ENCODE results near the gene NCBP2L.
A peak's percentile ranks its signal among the peaks of the same experiment; 100 is the strongest.
"Not testable (repeated sequence)": the region's sequence is repeated elsewhere in the genome, so short reads cannot be mapped to it uniquely, and the experiment has no call there.

Gene NCBP2L

GRCh38 chrX:107753187-107753586 lies 24.3 kb upstream of the NCBP2L start:
- no peak for DNase-seq

DNA sequence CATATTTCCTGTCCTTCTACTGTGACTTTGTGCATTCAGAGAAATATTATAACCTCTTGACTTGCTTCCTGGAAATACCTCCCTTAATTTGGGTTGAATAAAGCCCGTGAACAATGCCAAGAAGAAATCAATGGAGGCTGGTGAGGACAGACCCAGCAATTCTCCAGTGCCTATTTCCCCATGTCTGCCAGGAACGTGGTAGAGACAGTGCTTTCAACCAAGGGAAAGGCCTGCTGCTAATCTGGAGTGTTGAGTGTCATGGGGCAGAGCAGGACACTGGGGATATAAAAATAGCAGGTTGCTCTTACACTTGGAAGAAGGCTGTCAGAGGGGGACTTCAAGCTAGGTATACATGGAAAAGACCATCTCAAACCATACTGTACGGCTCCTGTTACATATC lies 21.8 kb upstream of the NCBP2L start:
- no peak for DNase-seq

GRCh38 chrX:107758231-107758766 lies 19.2 kb upstream of the NCBP2L start:
- DNase-seq: no peak

- DNase-seq: no peak
Measured at GRCh38 chrX:107760304-107761077, 17.0 kb upstream of the NCBP2L start.

DNA sequence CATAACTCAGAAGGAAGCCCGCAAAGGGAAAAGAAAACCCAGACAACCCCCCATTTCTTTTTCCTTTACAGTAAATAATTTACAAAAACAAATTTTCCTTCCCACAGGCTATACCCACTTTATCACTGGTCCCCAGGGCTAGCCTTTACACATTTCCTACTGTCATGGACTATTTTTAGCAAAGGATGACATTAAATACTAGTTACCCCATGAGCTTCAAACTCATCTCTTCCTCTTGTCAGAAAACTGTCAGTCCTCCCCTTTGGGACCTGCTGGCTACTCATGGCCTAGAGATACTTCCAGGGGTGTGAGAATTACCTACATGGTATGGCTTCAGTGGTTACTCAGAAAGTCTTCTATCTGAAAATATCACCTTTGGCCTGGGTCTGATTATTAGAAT lies 13.9 kb upstream of the NCBP2L start:
- no peak for DNase-seq

DNA sequence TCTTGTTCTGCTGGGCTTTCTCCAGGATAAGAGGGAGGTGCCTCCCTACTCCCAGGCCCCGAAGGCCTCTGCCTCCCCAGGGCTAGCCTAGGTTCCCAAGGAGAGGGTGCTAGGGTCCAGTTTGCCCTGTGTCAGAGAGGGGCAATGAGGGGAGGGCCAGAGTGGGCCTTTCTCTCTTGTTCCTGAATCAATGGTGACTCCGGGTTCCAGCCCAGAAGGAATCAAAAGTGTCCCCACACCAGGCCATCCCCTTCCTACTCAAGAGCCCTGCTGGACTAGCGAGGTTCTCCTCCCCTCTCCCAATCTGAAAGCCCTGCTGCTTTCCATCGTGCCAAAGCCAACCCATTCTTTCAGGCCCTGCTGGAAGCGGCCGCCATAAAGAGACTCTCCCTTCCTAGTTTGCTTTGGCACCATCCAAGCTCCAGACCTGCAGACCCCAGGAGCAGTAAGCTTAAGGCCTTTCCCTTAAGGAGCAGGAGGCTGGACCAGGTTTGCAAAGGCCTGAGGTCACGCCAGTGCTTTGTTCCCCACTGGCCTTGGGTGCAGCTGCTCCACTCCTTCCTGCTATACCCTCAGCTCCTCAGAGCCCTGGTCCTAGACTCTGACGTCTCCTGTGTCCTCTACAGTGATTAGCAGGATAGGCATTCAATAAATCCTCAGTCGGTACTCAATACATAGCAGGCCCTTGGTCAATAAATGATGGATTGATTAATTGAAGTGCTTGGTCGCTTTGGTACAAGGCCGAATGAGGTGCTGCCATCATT lies 12.5 kb upstream of the NCBP2L start:
- DNase-seq: no peak

- DNase-seq: no peak
Measured at GRCh38 chrX:107766470-107767150, 10.9 kb upstream of the NCBP2L start.

GRCh38 chrX:107768051-107768450 lies 9.5 kb upstream of the NCBP2L start:
- DNase-seq: no peak

- no peak for DNase-seq
Measured at GRCh38 chrX:107769581-107770317, 7.8 kb upstream of the NCBP2L start.

DNA sequence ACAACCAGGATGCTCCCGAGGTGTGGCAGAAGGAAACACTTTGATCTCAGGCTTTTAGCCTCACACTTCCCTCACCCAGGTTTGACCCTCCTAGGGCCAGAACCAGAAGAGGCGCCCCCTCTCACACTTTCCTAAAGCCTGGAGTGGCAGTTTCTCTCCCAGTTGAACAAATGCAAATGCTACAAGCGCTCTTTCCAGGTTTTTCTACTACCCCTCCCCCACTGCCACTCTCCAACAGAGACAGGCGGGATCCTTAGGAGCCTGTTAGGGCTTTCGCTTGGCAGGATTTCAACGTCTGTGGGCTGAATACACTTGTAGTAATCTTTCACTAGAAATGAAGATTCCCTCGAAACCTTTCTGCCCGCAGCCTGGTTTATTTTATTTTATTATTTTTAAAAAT lies 4.3 kb upstream of the NCBP2L start:
- DNase-seq: no peak

GRCh38 chrX:107773906-107774435 lies 3.6 kb upstream of the NCBP2L start:
- no peak for DNase-seq

GRCh38 chrX:107775000-107775733 lies 2.4 kb upstream of the NCBP2L start:
- no peak for DNase-seq

- peak; percentile 37 for DNase-seq
Measured at GRCh38 chrX:107775734-107776511, 1.6 kb upstream of the NCBP2L start, which contains the start of gene TSC22D3. Gene TSC22D3, minus strand, starts transcription at chrX:107775787. Its CDS starts 368 bp downstream, at chrX:107775419.

GRCh38 chrX:107776649-107777535 lies 641 bp upstream of the NCBP2L start:
- DNase-seq: peak; percentile 85

DNA sequence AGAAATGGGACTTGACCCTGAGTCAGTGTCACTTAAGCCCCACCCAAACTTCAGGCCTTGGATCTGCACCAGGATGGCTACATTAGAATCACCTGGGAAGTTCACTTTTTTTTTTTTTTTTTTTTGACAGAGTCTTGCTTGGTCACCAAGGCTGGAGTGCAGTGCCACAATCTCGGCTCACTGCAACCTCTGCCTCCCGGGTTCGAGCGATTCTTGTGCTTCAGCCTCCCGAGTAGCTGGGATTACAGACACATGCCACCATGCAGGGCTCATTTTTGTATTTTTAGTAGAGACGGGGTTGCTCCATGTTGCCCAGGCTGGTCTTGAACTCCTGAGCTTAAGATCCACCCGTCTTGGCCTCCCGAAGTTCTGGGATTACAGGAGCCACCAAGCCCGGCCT lies 3.0 kb downstream of the NCBP2L start:
- no peak for DNase-seq

DNA sequence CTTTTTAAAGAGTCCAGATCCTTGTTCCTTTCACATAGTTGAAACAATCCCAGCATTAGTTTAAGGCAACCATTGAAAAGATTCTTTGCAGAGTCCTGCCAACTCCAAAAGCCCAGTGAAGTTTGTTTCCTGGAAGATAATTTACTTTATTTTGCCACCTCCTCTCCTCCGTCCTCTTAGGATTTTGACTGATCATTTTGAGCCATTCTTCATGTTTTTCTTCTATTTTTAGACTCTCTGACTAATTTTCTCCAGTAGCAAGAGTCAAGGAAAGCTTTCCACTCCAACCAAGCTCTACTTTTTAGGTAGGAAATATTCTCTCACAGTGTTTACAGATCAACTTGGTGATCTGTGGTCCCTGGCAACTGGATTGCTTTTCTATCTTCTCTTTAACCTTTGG lies 10.3 kb downstream of the NCBP2L start:
- no peak for DNase-seq

GRCh38 chrX:107804427-107804826 lies 26.9 kb downstream of the NCBP2L start:
- no peak for DNase-seq

DNA sequence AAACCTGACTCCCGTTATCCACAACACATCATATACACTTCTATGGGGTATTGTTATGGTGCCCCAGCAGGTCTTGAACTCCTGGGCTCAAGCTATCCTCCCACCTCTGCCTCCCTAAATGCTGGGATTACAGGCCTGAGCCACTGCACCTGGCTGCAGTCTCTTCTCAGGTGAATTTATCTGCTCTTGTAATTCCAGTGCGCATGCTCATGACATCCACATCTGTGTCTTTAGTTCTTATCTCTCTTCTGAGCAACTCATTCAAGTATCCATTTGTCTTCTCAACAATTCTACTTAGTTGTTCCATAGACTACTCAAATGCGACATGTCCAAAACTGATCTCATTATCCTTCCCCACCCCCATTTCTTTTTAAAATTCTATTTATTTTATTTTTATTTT lies 27.6 kb downstream of the NCBP2L start:
- no peak for DNase-seq

- not testable (repeated sequence) for DNase-seq
Measured at GRCh38 chrX:107810053-107810452, 32.5 kb downstream of the NCBP2L start.

Data from activated CD4-positive, alpha-beta T cell treated with anti-CD3 and anti-CD28 coated beads, Interleukin-2, amount 50 U/mL, for 16 hours (primary cell).